ENCODE measurements around the gene CNN3.
"Not testable (repeated sequence)": the region's sequence is repeated elsewhere in the genome, so short reads cannot be mapped to it uniquely, and the experiment has no call there.

CNN3 gene

GRCh38 chr1:94951046-94951445, 24.1 kb upstream of the CNN3 start:
- no peak for DNase-seq (ENCODE audit: extremely low read depth, low read depth)
- TF ChIP-seq CTCF (IDR thresholded peaks at IDR 0.05; ENCODE audit: low read depth, low read length) = no peak

GRCh38 chr1:94949681-94950661, 23.1 kb upstream of the CNN3 start:
- no peak for DNase-seq (ENCODE audit: extremely low read depth, low read depth)
- no peak for TF ChIP-seq CTCF (IDR thresholded peaks at IDR 0.05; ENCODE audit: low read depth, low read length)

GRCh38 chr1:94947437-94947836, 20.5 kb upstream of the CNN3 start:
- peak; percentile 75 for DNase-seq (ENCODE audit: extremely low read depth, low read depth)
- no peak for TF ChIP-seq CTCF (IDR thresholded peaks at IDR 0.05; ENCODE audit: low read depth, low read length)

- no peak for DNase-seq (ENCODE audit: extremely low read depth, low read depth)
- no peak for TF ChIP-seq CTCF (IDR thresholded peaks at IDR 0.05; ENCODE audit: low read depth, low read length)
These were observed 20.0 kb upstream of the CNN3 start for GRCh38 chr1:94946886-94947285.

GRCh38 chr1:94942171-94943128, 15.5 kb upstream of the CNN3 start:
- TF ChIP-seq CTCF (IDR thresholded peaks at IDR 0.05; ENCODE audit: low read depth, low read length) = no peak
- DNase-seq (ENCODE audit: extremely low read depth, low read depth) = no peak

- DNase-seq (ENCODE audit: extremely low read depth, low read depth) = not testable (repeated sequence)
These were observed 14.6 kb upstream of the CNN3 start for GRCh38 chr1:94941480-94941879.

GRCh38 chr1:94940738-94941137, 13.8 kb upstream of the CNN3 start:
- no peak for DNase-seq (ENCODE audit: extremely low read depth, low read depth)
- TF ChIP-seq CTCF (IDR thresholded peaks at IDR 0.05; ENCODE audit: low read depth, low read length) = no peak
